ENCODE data around the gene EFNA2. TPM values are rescaled to one million over a fixed set of nuclear protein-coding genes. Genes with fewer than 3 reads are reported as not detected.

The EFNA2 gene
- total and polyA plus RNA-seq, 2 of the 8 experiments (the other 6 are each of a cell fraction or from before 2014, with no cell fraction given): 4.0 to 7.0 TPM

DNA sequence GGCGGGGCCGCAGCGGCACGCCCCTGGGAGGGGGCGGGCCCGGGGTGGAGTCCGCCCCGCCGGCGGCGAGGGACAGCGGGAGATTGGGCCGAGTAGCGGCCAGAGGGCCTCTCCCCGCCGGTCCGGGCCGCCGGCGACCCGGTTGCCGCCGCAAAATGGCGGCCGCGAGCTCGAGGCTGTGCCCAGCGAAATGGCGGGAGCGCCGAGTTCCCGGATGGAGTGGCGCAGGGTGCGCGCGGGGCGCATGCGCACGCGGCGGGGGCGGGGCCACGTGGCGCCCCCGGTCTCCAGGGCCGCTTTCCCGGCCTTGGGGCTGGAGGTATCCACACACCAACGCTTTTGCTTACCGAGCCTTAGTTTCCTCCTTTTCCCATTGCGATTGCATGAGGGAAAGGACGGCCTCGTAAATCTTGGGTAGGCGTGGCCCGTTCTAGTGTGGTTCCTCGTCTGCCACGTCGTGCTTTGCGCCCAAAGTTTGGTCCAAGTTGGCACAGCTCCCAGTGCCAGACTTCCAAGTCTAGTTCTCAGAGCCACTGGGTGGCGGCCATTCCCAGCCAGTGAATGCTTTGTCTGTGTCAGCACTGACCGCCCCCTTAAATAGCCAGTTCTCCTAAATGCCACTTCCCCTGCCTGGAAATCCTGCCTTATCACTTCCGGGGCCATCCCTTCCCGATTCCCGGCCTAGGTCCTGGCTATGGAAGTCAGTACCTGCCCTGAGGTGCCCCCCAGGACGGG is 16.0 kb upstream of the EFNA2 start (continued):
- TF ChIP-seq SP4 (IDR thresholded peaks at IDR 0.05; ENCODE audit: low read length): peak; percentile 31
- TF ChIP-seq, protein P1, sequence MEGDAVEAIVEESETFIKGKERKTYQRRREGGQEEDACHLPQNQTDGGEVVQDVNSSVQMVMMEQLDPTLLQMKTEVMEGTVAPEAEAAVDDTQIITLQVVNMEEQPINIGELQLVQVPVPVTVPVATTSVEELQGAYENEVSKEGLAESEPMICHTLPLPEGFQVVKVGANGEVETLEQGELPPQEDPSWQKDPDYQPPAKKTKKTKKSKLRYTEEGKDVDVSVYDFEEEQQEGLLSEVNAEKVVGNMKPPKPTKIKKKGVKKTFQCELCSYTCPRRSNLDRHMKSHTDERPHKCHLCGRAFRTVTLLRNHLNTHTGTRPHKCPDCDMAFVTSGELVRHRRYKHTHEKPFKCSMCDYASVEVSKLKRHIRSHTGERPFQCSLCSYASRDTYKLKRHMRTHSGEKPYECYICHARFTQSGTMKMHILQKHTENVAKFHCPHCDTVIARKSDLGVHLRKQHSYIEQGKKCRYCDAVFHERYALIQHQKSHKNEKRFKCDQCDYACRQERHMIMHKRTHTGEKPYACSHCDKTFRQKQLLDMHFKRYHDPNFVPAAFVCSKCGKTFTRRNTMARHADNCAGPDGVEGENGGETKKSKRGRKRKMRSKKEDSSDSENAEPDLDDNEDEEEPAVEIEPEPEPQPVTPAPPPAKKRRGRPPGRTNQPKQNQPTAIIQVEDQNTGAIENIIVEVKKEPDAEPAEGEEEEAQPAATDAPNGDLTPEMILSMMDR (IDR thresholded peaks at IDR 0.05; ENCODE audit: control extremely low read depth in 1 of 3, insufficient read depth in 1 of 3, low read depth in 1 of 3, low read length in 3 of 3): peak in 1 of 3 experiments; percentile 4; a peak in 1 of 4 replicates
- TF ChIP-seq, protein P2, sequence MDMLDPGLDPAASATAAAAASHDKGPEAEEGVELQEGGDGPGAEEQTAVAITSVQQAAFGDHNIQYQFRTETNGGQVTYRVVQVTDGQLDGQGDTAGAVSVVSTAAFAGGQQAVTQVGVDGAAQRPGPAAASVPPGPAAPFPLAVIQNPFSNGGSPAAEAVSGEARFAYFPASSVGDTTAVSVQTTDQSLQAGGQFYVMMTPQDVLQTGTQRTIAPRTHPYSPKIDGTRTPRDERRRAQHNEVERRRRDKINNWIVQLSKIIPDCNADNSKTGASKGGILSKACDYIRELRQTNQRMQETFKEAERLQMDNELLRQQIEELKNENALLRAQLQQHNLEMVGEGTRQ (IDR thresholded peaks at IDR 0.05; ENCODE audit: low read length): peak; percentile 73
- TF ChIP-seq POLR2AphosphoS5 (IDR thresholded peaks at IDR 0.05; ENCODE audit: low read depth, low read length): peak; percentile 77
- no peak for TF ChIP-seq GTF2F1 (IDR thresholded peaks at IDR 0.05; ENCODE audit: borderline replicate concordance, low read depth, low read length)
- TF ChIP-seq POU5F1 (IDR thresholded peaks at IDR 0.05; ENCODE audit: low read depth, low read length): no peak
- no peak for TF ChIP-seq FOSL1 (IDR thresholded peaks at IDR 0.05; ENCODE audit: insufficient read depth, low read depth, low read length)
- 0 out of 3 replicates have a peak, but pooled peaks of 1 of the 2 experiments have one; percentile 2 for TF ChIP-seq EP300 (IDR thresholded peaks at IDR 0.05; ENCODE audit: borderline replicate concordance in 1 of 2, low read depth in 2 of 2, low read length in 2 of 2)
- TF ChIP-seq, protein P3, sequence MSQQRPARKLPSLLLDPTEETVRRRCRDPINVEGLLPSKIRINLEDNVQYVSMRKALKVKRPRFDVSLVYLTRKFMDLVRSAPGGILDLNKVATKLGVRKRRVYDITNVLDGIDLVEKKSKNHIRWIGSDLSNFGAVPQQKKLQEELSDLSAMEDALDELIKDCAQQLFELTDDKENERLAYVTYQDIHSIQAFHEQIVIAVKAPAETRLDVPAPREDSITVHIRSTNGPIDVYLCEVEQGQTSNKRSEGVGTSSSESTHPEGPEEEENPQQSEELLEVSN (IDR thresholded peaks at IDR 0.05): peak; percentile 96
- TF ChIP-seq TEAD4 (IDR thresholded peaks at IDR 0.05; ENCODE audit: low read depth, low read length): peak; percentile 23; the same call in 1 of the 2 replicates
- no peak for TF ChIP-seq BCL11A (IDR thresholded peaks at IDR 0.05; ENCODE audit: low read depth in 2 of 2, low read length in 2 of 2)
- peak; percentile 83 to 95 for TF ChIP-seq POLR2A (IDR thresholded peaks at IDR 0.05; ENCODE audit: control extremely low read depth in 1 of 2, low read depth in 2 of 2, low read length in 2 of 2)
- no peak for TF ChIP-seq BRCA1 (IDR thresholded peaks at IDR 0.05; ENCODE audit: low read depth, low read length)
- no peak for TF ChIP-seq RNF2 (IDR thresholded peaks at IDR 0.05; ENCODE audit: borderline replicate concordance, low read depth, low read length, missing control alignments, poor library complexity, severe bottlenecking)
- peak; percentile 86; the same call in 1 of the 2 replicates for TF ChIP-seq TAF1 (IDR thresholded peaks at IDR 0.05; ENCODE audit: low read depth, low read length)
- no peak for TF ChIP-seq NANOG (IDR thresholded peaks at IDR 0.05; ENCODE audit: insufficient read depth, low read depth, low read length, poor library complexity, severe bottlenecking)
- no peak for TF ChIP-seq CHD2 (IDR thresholded peaks at IDR 0.05; ENCODE audit: low read length)
- peak; percentile 98 for TF ChIP-seq YY1 (IDR thresholded peaks at IDR 0.05; ENCODE audit: low read depth, low read length)
- TF ChIP-seq MAFK (IDR thresholded peaks at IDR 0.05; ENCODE audit: low read depth, low read length): no peak
